Neuronal stem cell (in vitro differentiated cells): ENCODE measurements around the gene CLIC5.

ENCODE experiments used
- DNase-seq: peaks from one replicate; pipeline ENCODE4 v3.0.0-alpha.2; 2013; ENCODE audit warnings: low spot score
- H2AFZ ChIP-seq: one replicate; pipeline ENCODE4 v1.6.1; 2013; ENCODE audit warnings: mild to moderate bottlenecking, low read length, inconsistent platforms
- H2AK5ac ChIP-seq: 2 replicates; pipeline ENCODE4 v1.6.1; 2013; ENCODE audit warnings: low read depth, mild to moderate bottlenecking, inconsistent platforms, low read length, moderate library complexity, mixed read lengths
- H2BK120ac ChIP-seq: 2 replicates; pipeline ENCODE4 v1.6.1; 2013; ENCODE audit warnings: low read depth, mild to moderate bottlenecking, inconsistent platforms, low read length, moderate library complexity, mixed read lengths
- H2BK12ac ChIP-seq: one replicate; pipeline ENCODE4 v1.6.1; 2013; ENCODE audit warnings: low read length, inconsistent platforms
- H2BK15ac ChIP-seq: 2 replicates; pipeline ENCODE4 v1.6.1; 2013; ENCODE audit warnings: mild to moderate bottlenecking, low read length, inconsistent platforms, mixed read lengths
- H2BK5ac ChIP-seq: one replicate; pipeline ENCODE4 v1.6.1; 2013; ENCODE audit warnings: inconsistent platforms, mild to moderate bottlenecking, low read length, moderate library complexity
- H3K14ac ChIP-seq: one replicate; pipeline ENCODE4 v1.6.1; 2013; ENCODE audit warnings: low read length, inconsistent platforms
- H3K18ac ChIP-seq: 2 replicates; pipeline ENCODE4 v1.6.1; 2013; ENCODE audit warnings: low read length, inconsistent platforms
- H3K23ac ChIP-seq: 2 replicates; pipeline ENCODE4 v1.6.1; 2013; ENCODE audit warnings: low read depth, mild to moderate bottlenecking, mixed read lengths, low read length, inconsistent platforms; ENCODE audit not compliant: poor library complexity
- H3K27ac ChIP-seq: replicated peaks from 3 replicates; pipeline ENCODE4 v1.5.1; 2013; ENCODE audit warnings: low read length, inconsistent platforms
- H3K27me3 ChIP-seq, 3 experiments: 2 replicates each; pipeline ENCODE4 v1.6.1; 2013; ENCODE audit warnings: low read length in 3 of 3, mild to moderate bottlenecking in 2 of 3, inconsistent platforms in 1 of 3, low read depth in 1 of 3, mixed read lengths in 1 of 3, moderate library complexity in 1 of 3; ENCODE audit not compliant: control insufficient read depth in 3 of 3, insufficient read depth in 3 of 3
- H3K36me3 ChIP-seq, 2 donors: replicated peaks in 1 of 2; 2 replicates each; pipeline ENCODE4 v1.6.1; 2013; ENCODE audit warnings: low read length in 2 of 2; ENCODE audit not compliant: control insufficient read depth in 2 of 2, insufficient read depth in 2 of 2
- H3K4ac ChIP-seq: 2 replicates; pipeline ENCODE4 v1.6.1; 2013; ENCODE audit warnings: inconsistent platforms, mild to moderate bottlenecking, low read length, moderate library complexity
- H3K4me1 ChIP-seq, 2 donors: 1 replicate in 1 of 2; 2 replicates in 1 of 2; pipeline ENCODE4 v1.6.1; 2013; ENCODE audit warnings: low read length in 2 of 2, low read depth in 1 of 2; ENCODE audit not compliant: control insufficient read depth in 2 of 2, insufficient read depth in 1 of 2
- H3K4me2 ChIP-seq: one replicate; pipeline ENCODE4 v1.6.1; 2013; ENCODE audit warnings: mild to moderate bottlenecking, low read length, inconsistent platforms; ENCODE audit not compliant: insufficient read depth, poor library complexity, severe bottlenecking
- H3K4me3 ChIP-seq, 2 donors: 2 replicates each; pipeline ENCODE4 v1.5.1; 2013; ENCODE audit warnings: low read length in 2 of 2, mild to moderate bottlenecking in 2 of 2, inconsistent platforms in 1 of 2, moderate library complexity in 1 of 2
- H3K79me1 ChIP-seq: one replicate; pipeline ENCODE4 v1.6.1; 2013; ENCODE audit warnings: low read depth, mild to moderate bottlenecking, inconsistent platforms, low read length, moderate library complexity
- H3K9ac ChIP-seq: one replicate; pipeline ENCODE4 v1.6.1; 2013; ENCODE audit warnings: mild to moderate bottlenecking, low read depth, low read length, inconsistent platforms; ENCODE audit not compliant: poor library complexity
- H3K9me3 ChIP-seq, 2 donors: replicated peaks in 1 of 2; 2 replicates each; pipeline versions ENCODE3 to v1.6.1; 2013; ENCODE audit warnings: low read length in 2 of 2, mild to moderate bottlenecking in 2 of 2, inconsistent platforms in 1 of 2, low read depth in 1 of 2, mixed read lengths in 1 of 2, moderate library complexity in 1 of 2; ENCODE audit not compliant: control insufficient read depth in 2 of 2, insufficient read depth in 1 of 2
- H4K8ac ChIP-seq: one replicate; pipeline ENCODE4 v1.6.1; 2013; ENCODE audit warnings: low read depth, mild to moderate bottlenecking, inconsistent platforms, low read length, moderate library complexity
- H4K91ac ChIP-seq: one replicate; pipeline ENCODE4 v1.6.1; 2013; ENCODE audit warnings: low read length, low read depth, mild to moderate bottlenecking, inconsistent platforms; ENCODE audit not compliant: poor library complexity
- WGBS, 2 donors: extraction: QIAGEN DNeasy Blood & Tissue Kit; methylation state at CpG; one replicate each; pipeline ENCODE4 v1.1.7; 2013; ENCODE audit warnings: missing lambda C conversion rate in 2 of 2, mixed read lengths in 1 of 2; ENCODE audit not compliant: insufficient read length in 2 of 2, insufficient replicate concordance in 1 of 2; ENCODE audit errors: extremely low coverage in 2 of 2; 5-methylcytosine and 5-hydroxymethylcytosine counted together

CLIC5 gene

DNA sequence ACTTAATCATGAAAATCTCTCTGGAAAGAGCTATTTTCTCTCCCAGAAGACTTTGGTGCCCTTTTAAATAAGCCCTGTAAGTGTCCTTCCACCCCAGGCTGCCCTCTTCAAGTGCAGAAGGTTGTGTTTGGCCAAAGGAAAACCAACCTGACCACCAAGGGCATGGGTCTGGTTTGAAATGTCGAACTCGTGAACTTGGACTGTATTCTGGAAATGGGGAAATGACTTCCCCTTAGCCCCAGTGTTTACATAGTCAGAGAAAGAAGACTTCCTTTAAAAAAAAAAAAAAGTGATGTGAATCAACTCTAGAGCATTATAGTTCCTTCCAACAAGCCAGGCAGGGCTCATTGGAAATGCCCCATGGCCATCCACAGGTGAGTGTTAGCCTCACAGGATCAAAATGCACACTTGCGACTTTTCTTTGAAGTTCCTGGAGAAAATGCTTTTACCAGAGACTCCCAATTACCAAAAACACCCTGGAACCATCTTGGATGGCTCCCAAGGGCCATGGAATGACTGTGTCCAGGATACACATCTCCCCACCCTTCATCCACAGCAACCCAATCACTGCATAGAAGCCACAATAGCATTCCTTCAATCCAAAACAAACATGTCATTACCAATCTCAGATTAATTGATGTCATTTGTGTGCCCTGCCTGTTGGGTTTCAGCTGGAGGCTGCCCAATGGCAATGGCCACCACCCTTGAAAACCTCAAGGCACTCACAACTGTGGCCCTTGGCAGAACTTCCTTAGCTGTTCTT lies 133.8 kb downstream of the CLIC5 start:
- H2AFZ ChIP-seq: no peak overlapping the region
- no peak overlapping the region for H4K91ac ChIP-seq
- H2BK12ac ChIP-seq: no peak overlapping the region
- H4K8ac ChIP-seq: no peak overlapping the region
- H2BK5ac ChIP-seq: no peak overlapping the region
- no peaks in the 10 kb centered on the region for H3K9me3 ChIP-seq
- H3K79me1 ChIP-seq: no peaks in the 10 kb centered on the region
- peaks cover 0 to 8% of the 10 kb centered on the region in 2 donors for H3K4me1 ChIP-seq
- H2BK15ac ChIP-seq: no peak overlapping the region
- no peak overlapping the region for H3K23ac ChIP-seq
- H3K27ac ChIP-seq: no peak overlapping the region
- DNase-seq: no peak
- H2AK5ac ChIP-seq: no peak overlapping the region
- no peak overlapping the region for H3K4ac ChIP-seq
- H2BK120ac ChIP-seq: no peak overlapping the region
- no peak overlapping the region for H3K4me2 ChIP-seq
- no peak overlapping the region for H3K9ac ChIP-seq
- no peak overlapping the region for H3K14ac ChIP-seq
- no peak overlapping the region for H3K18ac ChIP-seq
- no peak overlapping the region for H3K4me3 ChIP-seq
- H3K36me3 ChIP-seq: no peaks in the 10 kb centered on the region
- WGBS, 2 donors: no CpG with 5 or more reads among the region's 3 CpGs
- H3K27me3 ChIP-seq: peaks cover 0 to 8% (median 0%) of the 10 kb centered on the region in 3 experiments

DNA sequence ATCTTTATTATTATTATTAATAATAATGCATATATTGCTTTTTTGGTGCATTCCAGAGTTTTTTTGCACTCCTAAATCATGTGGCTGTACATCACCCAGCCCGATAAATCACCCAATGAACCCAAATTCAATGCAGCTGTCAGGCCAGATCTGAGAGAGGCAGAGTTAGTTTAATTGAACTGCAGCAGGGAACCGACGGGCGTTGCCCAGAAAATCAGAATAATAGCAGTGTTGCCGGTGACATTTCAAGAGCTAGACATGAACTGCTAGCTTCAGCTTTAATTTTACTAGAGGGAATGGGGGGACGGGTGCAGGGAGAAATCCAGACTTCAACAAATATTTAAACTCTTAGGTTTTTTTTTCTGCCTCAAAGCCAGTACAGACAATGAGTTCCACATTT lies 135.0 kb downstream of the CLIC5 start:
- Histone ChIP-seq H3K27ac (no peak overlapping the region), H2BK120ac (no peak overlapping the region), H3K23ac (no peak overlapping the region), H3K18ac (no peak overlapping the region), H3K9me3 (no peaks in the 10 kb centered on the region), H2AFZ (no peak overlapping the region), H3K27me3 (peaks cover 0 to 8% (median 0%) of the 10 kb centered on the region in 3 experiments), H3K4me1 (peaks cover 0 to 5% of the 10 kb centered on the region in 2 donors), H4K91ac (no peak overlapping the region), H3K9ac (no peak overlapping the region), H3K4ac (no peak overlapping the region), H3K4me3 (no peak overlapping the region), H3K4me2 (no peak overlapping the region), H4K8ac (no peak overlapping the region), H2BK12ac (no peak overlapping the region), H3K36me3 (no peaks in the 10 kb centered on the region), H3K14ac (no peak overlapping the region), H3K79me1 (no peaks in the 10 kb centered on the region), H2AK5ac (no peak overlapping the region), H2BK15ac (no peak overlapping the region), H2BK5ac (no peak overlapping the region)
- no peak for DNase-seq
- no CpG with 5 or more reads among the region's 6 CpGs for WGBS, 2 donors

DNA sequence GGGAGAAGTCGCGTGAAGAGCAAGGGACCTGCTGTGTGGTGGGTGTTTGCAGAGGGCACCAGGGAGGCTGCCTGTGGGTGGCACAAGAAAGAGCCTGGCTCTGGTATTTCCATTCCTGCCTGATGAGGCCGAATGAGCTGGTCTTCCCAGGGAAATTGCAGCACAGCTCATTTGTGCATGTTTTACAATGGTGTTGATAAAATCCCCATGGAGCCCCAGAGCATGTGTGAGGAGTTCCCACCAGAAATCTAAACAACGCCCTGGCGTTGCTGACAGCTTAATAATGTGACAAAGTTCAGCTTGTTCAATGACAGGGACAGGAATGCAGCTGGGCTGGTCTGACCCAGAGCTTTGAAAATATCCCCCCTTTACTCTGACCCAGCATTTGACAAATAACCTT lies 135.5 kb downstream of the CLIC5 start:
- Histone ChIP-seq H3K79me1 (no peaks in the 10 kb centered on the region), H2AFZ (no peak overlapping the region), H3K27me3 (peaks cover 0 to 8% (median 0%) of the 10 kb centered on the region in 3 experiments), H3K4me3 (peak overlapping the region in 1 of 2 donors; percentile 14), H3K14ac (no peak overlapping the region), H3K4me1 (peaks cover 0 to 5% of the 10 kb centered on the region in 2 donors), H3K27ac (no peak overlapping the region), H3K18ac (no peak overlapping the region), H2BK15ac (no peak overlapping the region), H2BK120ac (no peak overlapping the region), H3K9me3 (no peaks in the 10 kb centered on the region), H4K91ac (no peak overlapping the region), H4K8ac (no peak overlapping the region), H2BK5ac (no peak overlapping the region), H3K36me3 (no peaks in the 10 kb centered on the region), H3K4me2 (no peak overlapping the region), H3K9ac (no peak overlapping the region), H3K23ac (no peak overlapping the region), H2AK5ac (no peak overlapping the region), H2BK12ac (no peak overlapping the region), H3K4ac (no peak overlapping the region)
- WGBS, 2 donors: no CpG with 5 or more reads among the region's 5 CpGs
- no peak for DNase-seq

DNA sequence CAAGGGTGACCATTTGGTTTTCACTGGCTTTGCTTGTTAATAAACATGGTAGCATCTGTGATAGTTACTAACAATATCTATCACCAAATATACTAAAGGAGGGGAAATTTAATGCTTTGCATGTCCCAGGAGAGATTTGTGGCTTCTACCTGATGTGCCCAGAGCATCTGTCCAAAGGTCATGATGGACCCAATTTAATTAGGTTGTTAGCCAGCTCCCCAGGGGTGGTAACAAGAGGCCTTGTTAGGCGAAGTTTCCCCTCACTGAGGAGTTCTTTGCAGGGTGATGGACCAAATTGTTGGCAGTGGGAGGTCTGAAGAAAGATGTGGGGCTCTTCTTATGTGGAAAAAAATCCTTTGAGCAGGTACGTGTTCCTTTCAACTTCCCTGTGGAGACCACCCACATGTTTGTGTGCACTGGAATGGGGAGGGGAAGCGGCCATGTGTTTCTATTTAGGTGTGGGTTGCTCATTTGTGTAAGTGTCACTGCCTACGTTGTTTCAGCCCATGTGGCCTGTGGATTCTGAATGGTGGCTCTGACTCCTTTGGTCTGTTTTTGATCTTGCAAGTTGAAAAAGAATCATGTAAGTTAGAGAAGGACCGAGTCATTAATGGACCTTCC lies 137.6 kb downstream of the CLIC5 start:
- Histone ChIP-seq H2BK12ac (no peak overlapping the region), H3K27ac (no peak overlapping the region), H2BK120ac (no peak overlapping the region), H2AK5ac (no peak overlapping the region), H3K9ac (no peak overlapping the region), H3K36me3 (no peaks in the 10 kb centered on the region), H3K14ac (no peak overlapping the region), H3K27me3 (peaks cover 0 to 12% (median 0%) of the 10 kb centered on the region in 3 experiments), H3K9me3 (no peaks in the 10 kb centered on the region), H4K91ac (no peak overlapping the region), H3K4me1 (peaks cover 0 to 5% of the 10 kb centered on the region in 2 donors), H3K4me2 (no peak overlapping the region), H3K18ac (no peak overlapping the region), H2BK5ac (no peak overlapping the region), H2AFZ (no peak overlapping the region), H3K4ac (no peak overlapping the region), H3K23ac (no peak overlapping the region), H3K4me3 (no peak overlapping the region), H3K79me1 (no peaks in the 10 kb centered on the region), H2BK15ac (no peak overlapping the region), H4K8ac (no peak overlapping the region)
- no CpG with 5 or more reads among the region's 5 CpGs for WGBS, 2 donors
- DNase-seq: no peak
